GM23338 (cell line): Measurements from ENCODE around the gene PTPRA.

ENCODE experiments used
- CREB1 ChIP-seq: fragments of 250-450 bp; sonication (Bioruptor Pico); IDR thresholded peaks from 2 replicates; pipeline ENCODE4 v1.5.0; 2020; ENCODE audit warnings: low read depth, mild to moderate bottlenecking, moderate library complexity
- CTCF ChIP-seq, 2 experiments: fragments of 200-600 bp in 1 of 2; sonication (generic) in 1 of 2; conservative IDR thresholded peaks; 2 replicates each; pipeline versions ENCODE4 v1.5.1 to v1.6.1; 2016 to 2017; ENCODE audit warnings: antibody characterized with exemption in 2 of 2, low read depth in 2 of 2, mild to moderate bottlenecking in 2 of 2, moderate library complexity in 1 of 2
- EZH2 ChIP-seq: fragments of 200-600 bp; sonication (generic); IDR thresholded peaks from one replicate; pipeline ENCODE4 v1.8.0; 2017; ENCODE audit warnings: antibody characterized with exemption, mild to moderate bottlenecking, low read depth; ENCODE audit not compliant: unreplicated experiment

- no peak for TF ChIP-seq EZH2
- no peak for TF ChIP-seq CTCF (conservative IDR thresholded peaks at IDR 0.05; ENCODE audit: low read depth in 2 of 2)
- no peak for TF ChIP-seq CREB1 (CRISPR knock-in tag)
Observed at GRCh38 chr20:2851086-2851485, 22.2 kb upstream of the PTPRA start.
